Hematopoietic multipotent progenitor cell treated with erythropoietin and hydrocortisone succinate and interleukin-3 and kit ligand, for 4 days (in vitro differentiated cells): Measurements from ENCODE around the gene OLA1.
"Not testable (repeated sequence)": the region's sequence is repeated elsewhere in the genome, so short reads cannot be mapped to it uniquely, and the experiment has no call there.

Experiments used
- DNase-seq: peaks from one replicate; pipeline ENCODE4 v3.0.0-alpha.2; 2015

The OLA1 gene

DNA sequence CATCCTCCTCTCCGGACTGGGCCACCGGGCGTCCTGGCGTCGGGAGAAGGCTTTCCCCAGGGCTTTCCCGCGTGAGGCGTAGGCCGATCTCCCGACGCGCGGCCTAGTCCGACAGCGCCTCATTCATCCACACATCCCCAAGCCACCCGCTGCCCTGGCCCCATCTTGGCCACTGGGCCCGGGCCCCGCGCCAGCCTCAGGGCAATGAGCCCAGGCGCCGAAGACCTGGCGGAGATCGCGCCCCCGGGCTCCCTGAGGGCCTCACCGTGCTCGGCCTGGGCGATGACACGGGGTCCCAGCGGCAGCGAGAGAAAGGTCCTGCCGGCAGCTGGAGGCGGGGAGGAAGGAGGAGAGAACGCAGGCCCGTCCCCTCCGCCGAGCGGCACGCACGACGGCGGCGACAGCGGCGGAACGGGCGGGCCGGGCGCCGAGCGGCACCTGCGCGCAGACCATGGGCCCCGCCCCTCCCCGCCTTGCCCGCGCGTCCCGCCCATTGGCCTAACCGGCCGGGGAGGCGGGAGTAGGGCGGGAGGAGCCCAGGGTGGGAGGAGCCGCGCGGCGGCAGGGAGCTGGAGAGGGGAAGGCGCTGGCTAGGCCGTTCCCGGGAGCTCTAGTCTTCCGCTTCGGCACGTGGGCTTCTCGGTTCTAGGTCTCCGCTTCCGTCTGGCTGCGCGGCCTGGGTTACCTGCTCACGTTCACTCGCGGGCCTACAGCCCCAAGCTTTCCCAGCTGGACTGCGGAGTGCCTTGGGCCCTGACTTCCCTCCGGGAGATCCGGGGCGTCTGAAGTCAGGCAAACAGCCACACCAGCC, at the start of gene OLA1:
TSS of gene OLA1 (minus strand) at position 346 of the 811 bp plus-strand sequence. CDS start 1,717 bp downstream, outside the sequence.
- DNase-seq = peak; percentile 98

- no peak for DNase-seq
Observed at GRCh38 chr2:174292908-174293307, 44.6 kb upstream of the OLA1 start.

GRCh38 chr2:174286172-174286571, 37.8 kb upstream of the OLA1 start:
- DNase-seq = no peak

DNA sequence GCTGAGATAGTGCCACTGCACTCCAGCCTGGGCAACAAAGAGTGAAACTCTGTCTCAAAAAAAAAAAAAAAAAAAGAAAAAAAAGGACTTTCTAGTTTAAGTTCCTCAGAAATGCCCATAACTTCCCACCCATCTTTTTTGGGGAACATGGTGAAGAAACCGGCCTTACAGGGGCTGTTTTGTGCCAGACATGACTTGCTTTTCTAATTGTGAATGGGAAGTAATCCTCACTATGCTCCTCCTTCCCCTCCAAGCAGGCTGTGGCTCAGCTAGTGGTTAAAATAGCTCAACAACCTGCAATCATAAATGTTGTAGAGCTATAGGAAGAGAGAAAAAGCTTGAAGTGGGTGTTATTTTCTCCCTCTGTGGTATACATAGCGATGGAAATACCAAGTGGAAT, 34.1 kb upstream of the OLA1 start:
- peak; percentile 25 for DNase-seq

GRCh38 chr2:174281736-174282135, 33.4 kb upstream of the OLA1 start:
- no peak for DNase-seq

- no peak for DNase-seq
Observed at GRCh38 chr2:174280596-174280995, 32.3 kb upstream of the OLA1 start.

- DNase-seq = not testable (repeated sequence)
Observed at GRCh38 chr2:174270263-174270662, 21.9 kb upstream of the OLA1 start.

GRCh38 chr2:174266288-174266687, 18.0 kb upstream of the OLA1 start:
- no peak for DNase-seq

- DNase-seq = no peak
Observed at GRCh38 chr2:174263997-174264396, 15.7 kb upstream of the OLA1 start.

GRCh38 chr2:174259981-174260380, 11.6 kb upstream of the OLA1 start:
- peak; percentile 74 for DNase-seq

DNA sequence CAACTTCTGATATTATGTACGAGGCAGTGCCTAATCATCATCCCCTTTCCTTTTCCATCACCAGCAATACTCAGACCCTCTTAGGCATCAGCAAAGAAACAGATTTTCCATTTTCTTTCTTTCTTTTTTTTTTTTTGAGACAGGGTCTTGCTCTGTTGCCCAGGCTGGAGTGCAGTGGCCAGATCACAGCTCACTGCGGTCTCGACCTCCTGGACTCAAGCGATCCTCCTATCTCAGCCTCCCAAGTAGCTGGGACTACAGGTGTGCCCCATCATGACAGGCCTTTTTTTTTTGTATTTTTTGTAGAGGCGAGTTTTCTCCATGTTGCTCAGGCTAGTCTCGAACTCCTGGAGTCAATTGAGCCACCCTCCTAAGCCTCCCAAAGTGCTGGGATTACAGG, 5.9 kb upstream of the OLA1 start:
- no peak for DNase-seq

DNA sequence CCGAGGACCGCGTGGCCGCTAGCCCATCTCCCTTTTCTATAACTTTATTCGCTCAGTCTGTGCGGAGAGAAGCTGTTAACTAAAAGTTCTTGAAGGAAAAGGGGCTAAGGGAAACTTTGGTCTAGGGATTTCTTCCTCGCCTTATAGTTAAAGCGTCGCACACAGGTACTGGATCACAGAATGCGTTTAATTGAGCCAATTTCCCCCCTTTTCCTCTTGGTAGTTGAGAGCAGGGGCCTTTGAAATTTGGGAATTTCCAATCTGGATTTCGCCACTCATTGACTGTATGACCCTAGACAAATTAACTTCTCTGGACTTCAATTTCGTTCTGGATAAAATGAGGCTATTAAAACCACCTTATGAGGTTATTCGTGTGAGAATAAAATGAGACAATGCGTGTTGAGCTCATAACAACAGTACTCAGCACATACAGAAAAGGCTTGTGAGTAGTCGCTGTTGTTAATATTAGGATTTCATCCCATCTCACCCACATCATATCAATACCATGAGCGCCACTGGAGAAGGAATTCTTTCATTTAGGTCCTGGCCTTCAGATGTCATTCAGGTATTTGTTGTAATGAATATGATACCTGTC, 763 bp upstream of the OLA1 start:
- DNase-seq = no peak

- peak; percentile 53 for DNase-seq
Observed at GRCh38 chr2:174247474-174248186, 702 bp downstream of the OLA1 start.

- no peak for DNase-seq
Observed at GRCh38 chr2:174246944-174247381, 1.4 kb downstream of the OLA1 start.

- DNase-seq = not testable (repeated sequence)
Observed at GRCh38 chr2:174245628-174246027, 2.7 kb downstream of the OLA1 start.

DNA sequence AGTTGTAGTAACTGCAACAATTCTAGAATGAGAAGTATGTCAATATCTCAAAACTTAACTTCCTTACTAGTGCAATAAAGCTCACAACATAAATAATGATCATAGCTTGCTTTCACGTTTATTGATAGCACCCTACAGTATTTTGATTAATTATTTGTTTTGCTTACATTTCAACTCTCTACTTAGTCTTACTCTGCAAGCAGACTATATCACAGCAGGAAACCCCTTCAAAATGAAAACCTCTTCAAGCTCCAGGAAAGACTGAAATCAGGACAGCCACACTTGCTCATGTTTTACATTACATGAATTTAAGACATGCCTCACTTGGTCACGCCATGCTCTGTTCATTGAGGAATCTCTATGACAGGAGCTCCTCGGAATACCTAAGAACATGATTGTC, 3.3 kb downstream of the OLA1 start:
- no peak for DNase-seq

DNA sequence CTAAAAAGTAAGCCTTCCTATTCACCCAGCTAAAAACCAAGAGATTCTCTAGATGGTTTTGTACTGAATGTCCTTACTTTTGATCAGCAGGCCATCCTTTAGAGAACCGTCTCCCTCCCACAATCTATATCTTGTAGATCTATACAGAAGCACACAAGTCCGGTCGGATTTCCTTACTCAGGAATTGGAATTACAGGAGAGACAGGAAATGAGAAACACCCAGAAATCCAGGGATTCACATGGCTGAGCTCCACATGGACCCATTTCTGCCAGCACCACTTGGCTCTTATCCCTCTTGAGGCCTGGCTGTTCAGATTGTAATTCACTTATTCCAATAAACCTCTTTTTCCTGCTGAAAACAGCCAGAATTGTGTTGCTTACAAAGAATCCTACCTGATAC, 4.5 kb downstream of the OLA1 start:
- DNase-seq = no peak

DNA sequence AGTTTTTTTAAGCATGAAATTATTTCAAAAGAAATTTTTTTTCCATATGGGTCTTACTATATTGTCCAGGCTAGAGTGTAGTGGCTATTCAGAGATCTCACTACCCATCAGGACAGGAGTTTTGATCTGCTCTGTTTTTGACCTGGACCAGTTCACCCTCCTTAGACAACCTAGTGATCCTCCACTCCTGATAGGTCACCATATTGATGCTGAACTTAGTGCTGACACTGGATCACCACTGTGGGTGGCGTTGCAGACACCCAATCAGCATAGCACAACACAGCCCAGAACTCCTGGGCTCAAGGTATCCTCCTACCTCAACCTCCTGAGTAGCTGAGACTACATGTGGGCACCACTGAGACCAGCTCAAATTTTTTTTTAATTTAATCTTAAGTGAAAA, 8.2 kb downstream of the OLA1 start:
- DNase-seq = no peak

DNA sequence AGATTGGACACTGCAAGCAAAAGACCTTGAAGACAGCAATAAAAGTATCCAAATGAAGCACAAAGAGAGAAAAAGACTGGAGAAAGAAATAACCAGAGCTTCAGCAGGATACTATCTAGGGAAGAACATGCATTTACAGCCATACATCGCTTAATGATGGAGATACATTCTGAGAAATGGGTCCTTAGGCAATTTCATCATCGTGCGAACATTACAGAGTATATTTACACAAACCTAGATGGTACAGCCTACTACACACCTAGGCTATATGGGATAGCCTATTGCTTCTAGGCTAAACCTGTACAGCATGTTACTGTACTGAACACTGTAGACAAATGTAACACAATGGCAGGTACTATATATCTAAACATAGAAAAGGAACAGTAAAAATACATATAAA, 11.9 kb downstream of the OLA1 start:
- DNase-seq = no peak

DNA sequence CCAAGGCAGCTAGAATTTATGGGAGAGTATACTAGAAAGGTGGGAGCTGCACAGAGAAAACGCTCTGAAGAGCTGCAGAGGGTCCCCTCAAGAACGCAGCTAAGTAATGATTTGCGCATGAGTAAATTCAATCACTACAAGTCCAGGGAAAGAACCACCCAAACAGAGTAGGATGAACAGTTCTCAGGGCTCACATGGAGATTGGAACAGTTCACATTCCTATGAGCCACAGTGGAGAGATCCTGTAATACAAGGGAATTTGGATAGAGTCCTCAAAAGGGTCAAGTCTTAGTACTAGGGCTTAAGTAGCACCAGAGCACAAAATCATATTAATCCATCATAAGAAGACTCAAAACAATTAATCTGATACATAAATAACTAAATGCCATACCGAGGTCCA, 12.7 kb downstream of the OLA1 start:
- DNase-seq = no peak

GRCh38 chr2:174233771-174234275, 14.5 kb downstream of the OLA1 start:
- no peak for DNase-seq

DNA sequence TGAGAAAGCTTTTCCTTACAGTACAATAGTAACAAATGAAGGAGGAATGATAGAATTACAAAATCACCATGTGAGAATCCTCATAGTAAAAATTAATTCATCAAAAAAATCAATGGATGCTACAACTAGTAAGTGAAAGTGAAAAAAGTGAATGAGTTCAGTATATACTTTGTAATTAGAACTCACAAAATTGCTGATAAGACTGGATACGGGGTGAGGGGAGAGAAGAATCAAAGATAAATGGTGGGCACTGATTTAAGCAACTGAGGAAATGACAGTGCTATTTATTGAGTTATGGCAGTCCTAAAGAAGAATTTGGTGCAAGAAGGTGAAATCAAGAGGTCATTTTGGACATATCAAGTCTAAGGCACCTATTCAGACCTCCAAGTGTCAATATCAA, 20.6 kb downstream of the OLA1 start:
- DNase-seq = no peak

GRCh38 chr2:174224665-174225288, 23.6 kb downstream of the OLA1 start:
- DNase-seq = peak; percentile 48
